Stomach smooth muscle (tissue), 2 donors: ENCODE measurements around the gene PTPRM.

Experiments used
- H3K27ac ChIP-seq: one replicate; pipeline ENCODE4 v1.7.0; 2013; ENCODE audit warnings: mild to moderate bottlenecking, low read length, inconsistent platforms
- H3K27me3 ChIP-seq, 2 donors: one replicate each; pipeline ENCODE4 v1.7.0; 2013; ENCODE audit warnings: low read length in 2 of 2; ENCODE audit not compliant: insufficient read depth in 2 of 2, control insufficient read depth in 1 of 2
- H3K36me3 ChIP-seq, 2 donors: one replicate each; pipeline ENCODE4 v1.7.0; 2013; ENCODE audit warnings: low read length in 2 of 2; ENCODE audit not compliant: control insufficient read depth in 2 of 2, insufficient read depth in 2 of 2
- H3K4me1 ChIP-seq: one replicate; pipeline ENCODE4 v1.7.0; 2013; ENCODE audit warnings: low read length; ENCODE audit not compliant: control insufficient read depth, insufficient read depth
- H3K4me3 ChIP-seq, 2 donors: one replicate each; pipeline ENCODE4 v1.7.0; 2013; ENCODE audit warnings: low read length in 2 of 2
- H3K9ac ChIP-seq, 2 donors: one replicate each; pipeline ENCODE4 v1.7.0; 2013; ENCODE audit warnings: low read length in 2 of 2, mild to moderate bottlenecking in 1 of 2
- H3K9me3 ChIP-seq, 2 donors: one replicate each; pipeline ENCODE4 v1.7.0; 2013; ENCODE audit warnings: low read length in 2 of 2; ENCODE audit not compliant: control insufficient read depth in 2 of 2
- donor health status: healthy.
- donor health status: Pancreatic carcinoma.

Gene PTPRM

GRCh38 chr18:8011906-8012305 is 444.8 kb downstream of the PTPRM start:
- Histone ChIP-seq H3K36me3 (no peaks in the 10 kb centered on the region), H3K4me3 (no peak overlapping the region), H3K9ac (no peak overlapping the region), H3K9me3 (no peaks in the 10 kb centered on the region), H3K27me3 (no peaks in the 10 kb centered on the region), H3K27ac (no peak overlapping the region), H3K4me1 (no peaks in the 10 kb centered on the region)

GRCh38 chr18:8018701-8019331 is 451.7 kb downstream of the PTPRM start:
- Histone ChIP-seq H3K36me3 (no peaks in the 10 kb centered on the region), H3K9me3 (no peaks in the 10 kb centered on the region), H3K27me3 (no peaks in the 10 kb centered on the region), H3K4me3 (no peak overlapping the region), H3K4me1 (no peaks in the 10 kb centered on the region), H3K9ac (no peak overlapping the region), H3K27ac (no peak overlapping the region)

- Histone ChIP-seq H3K36me3 (no peaks in the 10 kb centered on the region), H3K4me3 (no peak overlapping the region), H3K27ac (no peak overlapping the region), H3K9me3 (no peaks in the 10 kb centered on the region), H3K9ac (no peak overlapping the region), H3K27me3 (no peaks in the 10 kb centered on the region), H3K4me1 (no peaks in the 10 kb centered on the region)
Observed at GRCh38 chr18:8019600-8019999, 452.5 kb downstream of the PTPRM start.

GRCh38 chr18:8020132-8020846 is 453.2 kb downstream of the PTPRM start:
- no peak overlapping the region for H3K27ac ChIP-seq
- H3K27me3 ChIP-seq: no peaks in the 10 kb centered on the region
- H3K36me3 ChIP-seq: no peaks in the 10 kb centered on the region
- H3K4me3 ChIP-seq: no peak overlapping the region
- no peak overlapping the region for H3K9ac ChIP-seq
- no peaks in the 10 kb centered on the region for H3K9me3 ChIP-seq
- H3K4me1 ChIP-seq: no peaks in the 10 kb centered on the region

- Histone ChIP-seq H3K27me3 (no peaks in the 10 kb centered on the region), H3K9ac (no peak overlapping the region), H3K4me3 (no peak overlapping the region), H3K4me1 (no peaks in the 10 kb centered on the region), H3K36me3 (no peaks in the 10 kb centered on the region), H3K9me3 (no peaks in the 10 kb centered on the region), H3K27ac (no peak overlapping the region)
Observed at GRCh38 chr18:8029061-8029460, 461.9 kb downstream of the PTPRM start.

- Histone ChIP-seq H3K36me3 (no peaks in the 10 kb centered on the region), H3K4me3 (no peak overlapping the region), H3K9ac (no peak overlapping the region), H3K4me1 (no peaks in the 10 kb centered on the region), H3K9me3 (no peaks in the 10 kb centered on the region), H3K27me3 (no peaks in the 10 kb centered on the region), H3K27ac (no peak overlapping the region)
Observed at GRCh38 chr18:8029731-8030130, 462.6 kb downstream of the PTPRM start.

- no peak overlapping the region for H3K9ac ChIP-seq
- H3K4me1 ChIP-seq: no peaks in the 10 kb centered on the region
- H3K27ac ChIP-seq: no peak overlapping the region
- H3K4me3 ChIP-seq: no peak overlapping the region
- no peaks in the 10 kb centered on the region for H3K36me3 ChIP-seq
- H3K9me3 ChIP-seq: no peaks in the 10 kb centered on the region
- no peaks in the 10 kb centered on the region for H3K27me3 ChIP-seq
Observed at GRCh38 chr18:8030201-8030600, 463.1 kb downstream of the PTPRM start.

- no peak overlapping the region for H3K4me3 ChIP-seq
- no peaks in the 10 kb centered on the region for H3K36me3 ChIP-seq
- H3K9me3 ChIP-seq: no peaks in the 10 kb centered on the region
- no peak overlapping the region for H3K27ac ChIP-seq
- H3K27me3 ChIP-seq: no peaks in the 10 kb centered on the region
- H3K4me1 ChIP-seq: no peaks in the 10 kb centered on the region
- no peak overlapping the region for H3K9ac ChIP-seq
Observed at GRCh38 chr18:8031496-8031895, 464.4 kb downstream of the PTPRM start.

- no peak overlapping the region for H3K27ac ChIP-seq
- H3K27me3 ChIP-seq: no peaks in the 10 kb centered on the region
- no peaks in the 10 kb centered on the region for H3K4me1 ChIP-seq
- H3K9me3 ChIP-seq: no peaks in the 10 kb centered on the region
- no peak overlapping the region for H3K9ac ChIP-seq
- H3K36me3 ChIP-seq: no peaks in the 10 kb centered on the region
- no peak overlapping the region for H3K4me3 ChIP-seq
Observed at GRCh38 chr18:8034674-8035073, 467.6 kb downstream of the PTPRM start.

GRCh38 chr18:8036551-8036950 is 469.4 kb downstream of the PTPRM start:
- no peaks in the 10 kb centered on the region for H3K27me3 ChIP-seq
- no peaks in the 10 kb centered on the region for H3K4me1 ChIP-seq
- H3K36me3 ChIP-seq: no peaks in the 10 kb centered on the region
- no peak overlapping the region for H3K9ac ChIP-seq
- H3K9me3 ChIP-seq: no peaks in the 10 kb centered on the region
- no peak overlapping the region for H3K27ac ChIP-seq
- H3K4me3 ChIP-seq: no peak overlapping the region

GRCh38 chr18:8037296-8037695 is 470.2 kb downstream of the PTPRM start:
- Histone ChIP-seq H3K4me3 (no peak overlapping the region), H3K27me3 (no peaks in the 10 kb centered on the region), H3K9me3 (no peaks in the 10 kb centered on the region), H3K4me1 (no peaks in the 10 kb centered on the region), H3K9ac (no peak overlapping the region), H3K36me3 (no peaks in the 10 kb centered on the region), H3K27ac (no peak overlapping the region)
